GM06990 (cell line): ENCODE measurements around the gene RFTN1.

Experiments used
- DNase-seq: peaks from one replicate; pipeline ENCODE4 v3.0.0-alpha.2; 2011; ENCODE audit not compliant: insufficient read length; ENCODE audit errors: extremely low read depth
- H3K27me3 ChIP-seq: replicated peaks from 2 replicates; pipeline ENCODE4 v1.6.0; 2011; ENCODE audit warnings: low read length; ENCODE audit not compliant: control insufficient read depth, insufficient read depth
- H3K36me3 ChIP-seq: 2 replicates; pipeline ENCODE4 v1.5.1; 2011; ENCODE audit warnings: low read length; ENCODE audit not compliant: control insufficient read depth, insufficient read depth
- H3K4me3 ChIP-seq: replicated peaks from 2 replicates; pipeline ENCODE4 v1.5.1; 2011; ENCODE audit warnings: low read depth, mild to moderate bottlenecking, control low read depth, low read length
- CTCF ChIP-seq: IDR thresholded peaks from 2 replicates; pipeline ENCODE4 v1.5.1; 2011; ENCODE audit warnings: low read length, control low read depth, mild to moderate bottlenecking, inconsistent platforms; ENCODE audit not compliant: insufficient read depth, poor library complexity, severe bottlenecking

The RFTN1 gene

GRCh38 chr3:16439848-16440708 lies 73.4 kb downstream of the RFTN1 start:
- no peak for TF ChIP-seq CTCF
- DNase-seq: no peak
- Histone ChIP-seq H3K27me3 (no peaks in the 10 kb centered on the region), H3K36me3 (peaks cover under 1% of the 10 kb centered on the region; the same call in 1 of the 2 replicates), H3K4me3 (no peak overlapping the region)

- TF ChIP-seq CTCF: no peak
- Histone ChIP-seq H3K36me3 (no peaks in the 10 kb centered on the region), H3K4me3 (no peak overlapping the region), H3K27me3 (no peaks in the 10 kb centered on the region)
- no peak for DNase-seq
Measured at GRCh38 chr3:16439163-16439847, 74.2 kb downstream of the RFTN1 start.

GRCh38 chr3:16437640-16438039 lies 75.9 kb downstream of the RFTN1 start:
- no peak for TF ChIP-seq CTCF
- H3K4me3 ChIP-seq: no peak overlapping the region
- no peaks in the 10 kb centered on the region for H3K27me3 ChIP-seq
- H3K36me3 ChIP-seq: peaks cover 2% of the 10 kb centered on the region; the same call in 1 of the 2 replicates
- no peak for DNase-seq

- H3K4me3 ChIP-seq: peak overlapping the region; percentile 3; the same call in 1 of the 2 replicates
- no peaks in the 10 kb centered on the region for H3K27me3 ChIP-seq
- no peak for TF ChIP-seq CTCF
- DNase-seq: peak; percentile 84
- peaks cover 8% of the 10 kb centered on the region for H3K36me3 ChIP-seq
Measured at GRCh38 chr3:16433701-16434151, 79.8 kb downstream of the RFTN1 start.

GRCh38 chr3:16432714-16433113 lies 80.8 kb downstream of the RFTN1 start:
- Histone ChIP-seq H3K4me3 (no peak overlapping the region), H3K27me3 (no peaks in the 10 kb centered on the region), H3K36me3 (peaks cover 8% of the 10 kb centered on the region)
- no peak for TF ChIP-seq CTCF
- DNase-seq: peak; percentile 57
